Breast epithelium (tissue), 4 donors: ENCODE data around the gene NAA80. TPM values are rescaled to one million over a fixed set of nuclear protein-coding genes. Genes with fewer than 3 reads are reported as not detected.

Experiments used
- DNase-seq, 2 donors: peaks; one replicate each; pipeline ENCODE4 v3.0.0-alpha.2; 2019; ENCODE audit warnings: low spot score in 2 of 2
- H3K27ac ChIP-seq, 2 donors: fragments of 200-600 bp; sonication (generic) in 1 of 2; one replicate each; pipeline ENCODE4 v1.5.1; 2016 to 2019; ENCODE audit warnings: mild to moderate bottlenecking in 1 of 2
- H3K27me3 ChIP-seq, 2 donors: fragments of 200-600 bp; sonication (generic) in 1 of 2; one replicate each; pipeline versions ENCODE4 v1.5.1 to v1.6.0; 2017 to 2019; ENCODE audit warnings: control low read depth in 1 of 2, mild to moderate bottlenecking in 1 of 2
- H3K36me3 ChIP-seq: fragments of 200-600 bp; one replicate; pipeline ENCODE4 v1.5.1; 2019
- H3K4me1 ChIP-seq, 2 donors: fragments of 200-600 bp; sonication (generic); one replicate each; pipeline ENCODE4 v1.5.1; 2016 to 2019; ENCODE audit warnings: control low read depth in 1 of 2
- H3K4me3 ChIP-seq, 3 donors: fragments of 200-600 bp; sonication (generic); 1 replicate in 2 of 3; 2 replicates in 1 of 3; pipeline ENCODE4 v1.5.1; 2016 to 2019; ENCODE audit warnings: mild to moderate bottlenecking in 3 of 3, moderate library complexity in 2 of 3
- H3K9me3 ChIP-seq, 2 donors: fragments of 200-600 bp; sonication (generic) in 1 of 2; one replicate each; pipeline ENCODE4 v1.5.1; 2016 to 2019; ENCODE audit warnings: control low read depth in 1 of 2
- CTCF ChIP-seq, 3 donors: fragments of 450-650 bp; IDR thresholded peaks; one replicate each; pipeline ENCODE4 v1.5.1; 2016 to 2017; ENCODE audit warnings: antibody characterized with exemption in 3 of 3, mild to moderate bottlenecking in 3 of 3, moderate library complexity in 3 of 3
- POLR2A ChIP-seq: fragments of 450-650 bp; IDR thresholded peaks from one replicate; pipeline ENCODE4 v1.6.1; 2016; ENCODE audit warnings: antibody characterized with exemption, mild to moderate bottlenecking, moderate library complexity
- POLR2AphosphoS5 ChIP-seq, 3 donors: sonication (generic); formaldehyde crosslinking; IDR thresholded peaks; one replicate each; pipeline ENCODE4 v1.6.1; 2017; ENCODE audit warnings: antibody characterized with exemption in 3 of 3
- intact Hi-C: fragments of 100-400 bp; cut with DNase I; formaldehyde crosslinking; loops from one replicate; pipeline ENCODE4 v1.15.1; 2023; ENCODE audit warnings: low total_unique reads
- total RNA-seq, 3 donors: library from RNA; depleted of rRNA; stranded (reverse); fragments of >200 nt; gene quantifications; one replicate each; pipeline ENCODE4 v1.1.0, GENCODE V29; 2016

NAA80 gene
- total RNA-seq, 3 donors from 2014 or later = 6.0 to 8.8 (median 8.5) TPM

GRCh38 chr3:50318615-50319014 lies 19.4 kb upstream of the NAA80 start:
- H3K4me1 ChIP-seq = peaks cover 18 to 45% of the 10 kb centered on the region in 2 donors
- H3K27ac ChIP-seq = peak overlapping the region; percentile 94
- no peak for DNase-seq
- intact Hi-C loops = no loop called here
- TF ChIP-seq POLR2A (no peak), POLR2AphosphoS5 (IDR thresholded peaks at IDR 0.05) (no peak), CTCF (IDR thresholded peaks at IDR 0.05) (no peak)
- no peaks in the 10 kb centered on the region for H3K27me3 ChIP-seq
- H3K4me3 ChIP-seq = peak overlapping the region; percentile 54 to 85 (median 79)
- no peaks in the 10 kb centered on the region for H3K36me3 ChIP-seq
- no peaks in the 10 kb centered on the region for H3K9me3 ChIP-seq

GRCh38 chr3:50318163-50318562 lies 19.0 kb upstream of the NAA80 start:
- no peaks in the 10 kb centered on the region for H3K9me3 ChIP-seq
- no peaks in the 10 kb centered on the region for H3K27me3 ChIP-seq
- H3K36me3 ChIP-seq = no peaks in the 10 kb centered on the region
- no peak for DNase-seq
- H3K4me1 ChIP-seq = peaks cover 18 to 45% of the 10 kb centered on the region in 2 donors
- H3K4me3 ChIP-seq = peak overlapping the region in 2 of 3 donors; percentile 54 to 85
- intact Hi-C loops = no loop called here
- peak overlapping the region; percentile 94 for H3K27ac ChIP-seq
- TF ChIP-seq POLR2A (no peak), POLR2AphosphoS5 (IDR thresholded peaks at IDR 0.05) (no peak), CTCF (IDR thresholded peaks at IDR 0.05) (no peak)

- no peaks in the 10 kb centered on the region for H3K27me3 ChIP-seq
- TF ChIP-seq POLR2A = no peak
- TF ChIP-seq CTCF (IDR thresholded peaks at IDR 0.05) = no peak
- no peak for TF ChIP-seq POLR2AphosphoS5 (IDR thresholded peaks at IDR 0.05)
- intact Hi-C loops = no loop called here
- peaks cover 18 to 39% of the 10 kb centered on the region in 2 donors for H3K4me1 ChIP-seq
- no peaks in the 10 kb centered on the region for H3K36me3 ChIP-seq
- peak overlapping the region in 1 of 3 donors; percentile 85 for H3K4me3 ChIP-seq
- peak overlapping the region; percentile 94 for H3K27ac ChIP-seq
- H3K9me3 ChIP-seq = no peaks in the 10 kb centered on the region
- DNase-seq = no peak
Measured at GRCh38 chr3:50317300-50317699, 18.1 kb upstream of the NAA80 start.

DNA sequence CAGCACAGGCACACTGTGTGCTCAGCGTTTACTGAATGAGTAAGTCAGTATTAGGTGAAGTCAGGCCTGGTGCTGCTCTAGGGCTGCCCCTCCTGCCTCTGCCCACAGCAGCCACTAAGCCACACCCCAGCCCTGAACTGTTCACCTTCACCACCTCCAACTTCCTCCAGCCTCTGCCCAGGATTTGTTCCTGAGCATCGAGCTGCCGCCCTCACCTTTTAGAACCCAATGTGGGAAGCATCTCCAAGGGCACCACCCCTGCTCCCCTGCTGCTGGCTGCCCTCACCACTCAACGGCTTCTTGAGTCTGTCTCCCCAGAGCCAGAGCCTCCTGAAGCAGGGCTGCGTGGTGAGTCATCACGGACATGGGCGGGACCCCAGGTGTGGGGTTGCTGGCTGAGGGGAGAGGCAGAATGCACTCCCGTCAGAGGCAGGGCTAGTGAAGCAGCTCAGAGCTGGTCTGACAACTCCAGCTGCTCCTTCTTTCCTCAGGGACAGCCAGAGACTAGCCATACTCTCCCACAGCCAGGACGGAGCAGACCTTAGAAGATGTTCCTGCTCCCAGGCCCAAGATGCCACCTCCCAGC lies 17.5 kb upstream of the NAA80 start:
- H3K9me3 ChIP-seq = no peaks in the 10 kb centered on the region
- peak overlapping the region in 1 of 3 donors; percentile 85 for H3K4me3 ChIP-seq
- DNase-seq = peak; percentile 88 to 90
- H3K4me1 ChIP-seq = peaks cover 18 to 33% of the 10 kb centered on the region in 2 donors
- intact Hi-C loops = no loop called here
- H3K27me3 ChIP-seq = no peaks in the 10 kb centered on the region
- H3K36me3 ChIP-seq = no peaks in the 10 kb centered on the region
- no peak for TF ChIP-seq POLR2A
- no peak for TF ChIP-seq CTCF (IDR thresholded peaks at IDR 0.05)
- peak in 1 of 3 donors; percentile 44 for TF ChIP-seq POLR2AphosphoS5 (IDR thresholded peaks at IDR 0.05)
- H3K27ac ChIP-seq = peak overlapping the region; percentile 94

DNA sequence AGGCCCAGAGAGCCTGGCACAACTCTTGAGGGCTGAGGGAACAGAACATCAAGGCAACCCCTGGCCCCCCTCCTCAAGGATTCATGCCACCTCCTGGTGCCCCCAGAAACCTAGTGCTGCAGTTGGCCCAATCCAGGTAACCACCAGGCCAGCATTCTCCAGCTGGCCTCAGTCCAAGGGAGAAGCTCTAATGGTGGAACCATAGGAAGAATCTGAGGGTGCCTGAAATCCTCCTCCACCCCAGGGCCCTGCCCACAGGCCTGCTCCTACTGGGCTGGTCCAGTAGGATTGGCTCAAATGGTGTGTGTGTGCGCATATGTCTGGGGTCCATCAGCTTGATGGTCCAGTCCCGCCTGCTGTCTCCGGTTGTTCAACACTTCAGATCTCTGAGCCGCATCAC lies 15.6 kb upstream of the NAA80 start:
- H3K27ac ChIP-seq = peak overlapping the region; percentile 48 to 94
- peaks cover 14 to 26% of the 10 kb centered on the region in 2 donors for H3K4me1 ChIP-seq
- H3K36me3 ChIP-seq = no peaks in the 10 kb centered on the region

More for the DNA sequence above, 15.6 kb upstream of the NAA80 start:
- intact Hi-C loops = no loop called here
- Histone ChIP-seq H3K4me3 (no peak overlapping the region), H3K27me3 (no peaks in the 10 kb centered on the region), H3K9me3 (no peaks in the 10 kb centered on the region)
- TF ChIP-seq CTCF (IDR thresholded peaks at IDR 0.05) = no peak
- TF ChIP-seq POLR2A = no peak
- TF ChIP-seq POLR2AphosphoS5 (IDR thresholded peaks at IDR 0.05) = no peak
- DNase-seq = no peak
